ENCODE data around the gene SPEN. TPM values are rescaled to one million over a fixed set of nuclear protein-coding genes. Genes with fewer than 3 reads are reported as not detected.

The SPEN gene
- total RNA-seq, 1 donor from 2014 or later = 22.0 TPM

- DNase-seq = peak; percentile 85
These were observed 90.2 kb downstream of the SPEN start for GRCh38 chr1:15937706-15938168.

GRCh38 chr1:15938628-15939161, 91.2 kb downstream of the SPEN start:
- DNase-seq = no peak

GRCh38 chr1:15939181-15940109, 91.9 kb downstream of the SPEN start:
- DNase-seq = peak; percentile 66

DNA sequence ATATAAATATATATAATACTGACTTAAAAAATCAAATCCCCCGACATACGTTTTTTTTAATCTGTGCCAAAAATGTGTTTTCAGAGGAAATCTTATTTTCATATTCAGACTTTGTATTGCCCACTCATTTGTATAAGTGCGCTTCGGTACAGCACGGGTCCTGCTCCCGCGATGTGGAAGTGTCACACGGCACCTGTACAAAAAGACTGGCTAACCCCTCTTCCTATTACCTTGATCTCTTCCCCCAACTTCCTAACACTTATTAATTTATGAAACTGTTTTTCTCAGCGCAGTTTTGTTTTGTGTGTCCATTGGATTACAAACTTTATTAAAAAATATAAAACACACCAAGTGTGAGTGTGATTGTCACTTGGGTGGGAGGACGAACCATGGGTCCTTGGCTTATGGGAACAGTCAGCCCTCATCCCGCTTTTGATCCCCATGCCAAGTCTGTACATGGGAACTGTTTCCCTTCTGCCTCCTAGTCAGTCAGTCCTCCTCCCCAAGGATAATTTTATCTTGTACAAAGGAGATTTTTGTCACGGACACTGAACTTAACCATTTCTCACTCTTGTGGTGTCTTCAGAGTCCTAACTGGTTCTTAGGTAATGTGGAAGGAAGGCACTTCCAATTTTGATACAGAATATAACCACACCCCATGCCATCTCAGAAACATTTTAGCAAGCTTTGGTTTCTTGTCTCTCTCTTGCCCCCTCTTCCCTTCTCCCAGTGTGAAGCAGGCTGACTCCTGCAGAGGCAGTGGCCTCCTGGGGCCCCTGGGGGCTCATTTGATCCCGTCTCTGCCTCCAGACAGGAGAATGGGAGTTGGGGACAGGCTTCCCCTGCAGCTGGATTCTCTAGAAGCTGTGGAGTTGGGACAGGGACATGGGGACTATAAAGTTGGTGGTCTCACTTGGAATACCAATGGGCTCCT, 92.9 kb downstream of the SPEN start:
- no peak for DNase-seq

DNA sequence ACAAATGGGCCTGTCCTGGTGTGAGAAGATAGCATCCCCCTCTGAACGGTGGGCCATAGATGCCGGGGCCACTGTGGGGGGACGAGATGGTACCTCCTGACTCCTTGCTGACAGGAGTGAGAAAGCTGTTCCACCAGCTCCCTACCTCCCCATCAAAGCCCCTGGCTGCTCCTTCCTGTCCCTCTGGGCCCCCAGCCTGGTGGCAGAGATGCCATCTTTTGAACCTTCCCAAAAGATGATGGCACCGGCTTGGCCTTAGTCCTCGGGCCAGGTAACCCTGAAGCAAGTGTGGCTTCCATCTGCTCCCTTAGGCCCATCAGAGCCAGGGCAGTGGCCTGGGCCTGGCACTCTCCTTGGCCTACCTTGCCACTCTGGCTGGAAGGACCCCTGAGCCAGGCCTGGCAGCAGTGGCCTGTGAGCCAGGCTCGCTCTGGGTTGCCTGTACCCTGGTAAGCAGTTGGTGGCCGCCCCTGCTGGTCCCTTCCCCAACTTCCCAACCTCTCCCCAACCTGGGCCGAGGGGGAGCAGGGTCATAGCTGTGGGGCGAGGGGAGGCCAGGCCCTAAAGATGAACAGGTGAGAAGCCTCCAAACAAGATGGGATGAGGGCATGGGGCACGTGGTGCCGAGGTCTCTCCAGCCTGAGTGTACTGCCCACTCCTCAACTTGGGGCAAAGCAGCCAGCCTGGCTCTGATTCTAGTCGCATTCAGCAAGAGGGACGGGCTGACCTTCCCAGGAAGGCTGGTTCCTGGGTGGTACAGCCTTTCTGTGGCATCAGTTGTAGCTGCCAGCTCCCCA, 93.7 kb downstream of the SPEN start:
- no peak for DNase-seq

DNA sequence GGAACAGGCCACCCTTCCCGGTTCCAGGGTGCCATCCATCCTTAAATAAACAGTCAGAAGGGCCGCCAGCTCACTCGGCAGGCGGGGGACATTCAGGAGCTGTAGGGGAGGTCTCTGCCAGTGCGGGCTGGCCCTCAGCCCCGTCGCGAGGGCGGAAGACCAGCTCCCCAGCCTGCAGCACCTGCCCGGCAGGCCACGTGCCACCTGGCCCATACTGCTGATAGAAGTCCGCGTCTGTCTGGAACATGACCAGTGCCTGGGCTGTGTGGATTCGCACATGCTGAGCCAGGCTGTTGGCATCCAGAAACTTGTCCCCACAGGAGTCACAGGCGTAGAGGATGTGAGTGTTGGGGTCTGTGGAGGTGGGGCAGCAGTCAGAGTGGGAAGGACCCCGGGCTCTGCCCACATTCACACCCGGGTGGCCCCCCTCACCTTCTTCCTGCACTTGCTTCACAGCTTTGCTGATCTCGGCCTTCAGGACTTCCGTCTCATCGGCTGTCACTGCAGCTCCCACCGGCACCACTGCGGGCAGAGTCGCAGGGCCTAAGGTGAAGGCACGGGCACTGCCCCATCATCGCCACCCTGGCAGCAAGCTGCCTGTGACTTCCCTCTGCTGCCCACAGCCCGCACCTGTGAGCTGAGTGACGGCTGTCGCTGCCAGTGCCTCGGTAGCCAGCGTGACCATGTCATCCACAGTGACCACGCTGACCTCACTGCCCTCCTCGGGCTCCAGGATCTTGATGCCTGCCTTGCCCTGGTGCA, 94.6 kb downstream of the SPEN start:
- DNase-seq = no peak

DNA sequence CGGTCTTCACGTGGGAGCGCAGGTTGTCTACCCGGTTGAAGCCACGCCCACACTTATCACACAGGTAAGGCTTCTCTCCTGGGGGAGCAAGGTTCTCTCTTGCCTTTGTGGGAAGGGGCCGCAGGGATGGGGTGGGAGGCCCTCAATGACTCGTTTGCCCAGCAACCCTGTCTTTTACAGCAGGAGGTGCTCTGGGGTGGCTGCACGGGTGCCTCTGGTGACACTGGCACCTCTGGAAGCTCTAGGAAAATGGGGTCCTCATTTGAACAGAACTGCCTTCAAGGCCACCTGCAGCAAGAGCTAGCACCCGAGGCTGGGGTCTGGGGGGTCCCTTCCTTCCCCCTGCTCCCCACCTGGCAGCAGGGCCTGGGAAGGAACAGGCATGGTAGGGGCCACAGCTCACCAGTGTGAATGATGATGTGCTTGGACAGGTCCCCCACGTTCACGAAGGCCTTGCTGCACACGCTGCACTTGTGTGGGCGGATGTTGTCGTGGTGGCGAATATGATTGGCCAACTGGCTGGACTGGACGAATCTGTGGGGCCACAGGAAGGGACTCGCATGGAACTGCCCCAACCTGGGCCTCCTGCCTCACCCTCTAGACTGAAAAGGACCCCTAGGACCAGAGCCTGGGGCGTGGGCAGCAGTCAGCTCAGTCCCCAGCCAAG, 95.3 kb downstream of the SPEN start:
- no peak for DNase-seq

GRCh38 chr1:15943328-15943991, 96.0 kb downstream of the SPEN start:
- DNase-seq = no peak

DNA sequence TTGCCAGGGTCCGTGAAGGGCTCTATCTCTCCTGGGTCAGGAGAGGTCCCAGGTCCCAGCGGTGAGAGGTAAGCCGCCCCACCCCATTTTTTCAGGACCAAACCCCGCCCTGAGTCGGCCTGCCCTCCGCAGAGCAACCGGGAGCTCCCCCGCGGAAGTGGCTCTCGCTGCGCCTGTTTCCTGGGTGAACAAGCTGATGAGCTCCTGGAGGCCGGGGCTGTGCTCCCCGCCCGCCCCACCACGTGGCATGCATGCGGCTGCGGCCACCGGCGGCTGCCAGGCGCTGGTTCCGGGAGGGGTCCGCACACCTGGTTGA, 96.4 kb downstream of the SPEN start:
- no peak for DNase-seq

- DNase-seq = no peak
These were observed 97.0 kb downstream of the SPEN start for GRCh38 chr1:15944308-15945010.

DNA sequence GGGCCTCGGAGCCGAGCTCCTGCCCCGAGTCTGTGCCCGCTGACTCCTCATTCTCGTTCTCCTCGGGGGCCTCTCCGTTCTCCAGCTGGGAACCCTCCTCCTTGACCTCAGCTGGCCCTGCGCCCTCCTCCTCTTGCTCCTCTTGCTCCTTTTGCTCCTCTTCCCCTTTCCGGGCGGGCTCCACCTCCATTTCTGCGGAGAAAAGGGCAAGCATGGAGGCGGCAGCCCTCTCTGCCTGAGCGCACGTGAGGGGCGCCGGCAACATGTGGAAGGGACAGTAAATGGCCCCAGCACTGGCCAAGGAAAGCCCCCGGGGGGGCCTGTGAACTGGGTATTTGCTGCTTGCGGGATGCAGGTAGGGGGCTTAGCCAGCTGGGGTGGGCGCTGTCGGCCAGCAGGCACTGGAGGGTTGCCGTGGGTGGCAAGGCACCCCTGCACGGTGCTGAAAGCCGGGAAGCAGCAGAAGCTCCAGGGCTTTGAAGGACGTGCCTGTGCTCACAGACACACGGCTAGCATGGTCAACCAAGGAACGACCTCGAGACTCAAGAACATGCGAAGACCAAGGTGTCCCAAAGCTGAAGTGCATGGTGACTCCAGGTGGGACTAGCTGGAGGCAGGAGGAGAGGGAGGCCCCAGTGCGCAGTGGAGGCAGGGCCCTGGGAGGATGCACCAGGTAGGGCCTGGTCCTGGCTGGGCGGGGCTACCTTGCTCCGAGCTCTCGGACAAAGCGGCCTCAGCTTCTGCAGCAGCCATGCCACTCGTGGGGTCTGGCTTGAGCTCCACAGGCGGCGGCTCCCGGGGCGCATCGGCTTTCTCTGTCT, 97.7 kb downstream of the SPEN start:
- no peak for DNase-seq

GRCh38 chr1:15945832-15946448, 98.4 kb downstream of the SPEN start:
- no peak for DNase-seq

DNA sequence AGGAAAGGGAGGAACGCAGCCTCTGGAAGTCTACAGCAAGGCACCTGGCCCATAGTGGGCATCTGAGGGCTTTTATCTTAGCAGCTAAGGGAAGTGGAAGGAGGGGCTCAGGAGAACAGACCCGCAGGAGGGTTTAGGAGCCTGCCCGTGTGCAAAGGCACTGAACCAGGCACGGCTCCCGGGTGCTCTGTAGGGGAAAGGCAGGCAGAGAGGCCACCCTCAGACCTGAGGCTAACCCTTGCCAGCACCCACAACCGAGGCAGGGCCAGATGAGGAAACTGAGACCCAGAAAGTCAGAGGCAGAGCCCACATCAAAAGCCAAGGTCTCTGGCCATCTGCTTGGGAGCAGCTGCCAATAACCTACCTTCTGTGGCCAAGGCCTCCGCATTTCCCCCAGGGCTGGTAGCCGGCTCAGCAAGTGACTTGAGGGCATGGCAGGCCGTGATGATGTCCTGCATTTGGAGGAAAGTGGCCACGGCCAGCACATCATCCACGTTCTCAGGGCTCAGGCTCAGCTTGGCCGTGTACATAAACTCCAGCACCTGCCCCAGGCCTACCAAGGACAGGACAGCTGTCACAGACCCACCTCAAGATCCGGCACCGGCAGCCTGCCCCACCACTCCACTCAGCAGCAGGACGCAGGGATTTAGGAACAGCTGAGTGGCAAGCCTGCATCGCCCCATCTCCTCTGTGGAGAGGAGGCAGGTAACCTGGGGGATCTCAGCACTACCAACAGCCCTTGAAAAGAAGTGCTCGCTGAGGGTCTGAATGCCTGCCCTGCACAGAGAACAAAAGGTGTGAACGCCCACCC, 99.3 kb downstream of the SPEN start:
- no peak for DNase-seq

DNA sequence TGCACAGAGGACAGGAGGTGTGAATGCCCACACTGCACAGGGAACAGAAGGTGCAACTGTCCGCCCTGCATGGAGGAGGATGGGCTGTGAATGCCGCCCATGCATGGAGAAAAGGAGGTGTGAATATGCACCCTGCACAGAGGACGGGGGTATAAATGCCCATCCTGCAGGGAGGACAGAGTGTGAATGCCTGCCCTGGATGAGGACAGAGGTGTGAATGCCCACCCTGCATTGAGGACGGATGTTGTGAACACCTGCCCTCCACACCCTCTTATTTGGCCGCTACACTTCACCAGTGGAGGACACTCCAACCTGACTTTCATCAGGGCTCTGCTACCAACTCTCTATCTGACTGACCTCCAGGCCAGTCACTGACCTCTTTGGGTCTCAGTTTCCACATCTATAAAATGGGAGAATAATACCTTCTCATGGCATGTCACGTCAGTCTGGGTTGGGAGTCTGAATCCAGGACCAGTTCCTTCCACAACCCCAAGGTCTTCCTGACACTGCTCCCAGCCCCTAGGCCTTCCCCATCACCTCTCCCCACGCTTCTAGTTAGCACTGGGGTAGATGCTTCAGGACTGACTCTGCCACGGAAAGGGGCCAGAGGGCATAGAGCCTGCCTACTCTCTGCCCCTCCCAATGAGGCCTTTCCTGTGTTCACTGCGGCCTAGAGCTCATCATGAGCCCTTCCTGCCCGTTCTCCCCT, 100.0 kb downstream of the SPEN start:
- no peak for DNase-seq

DNA sequence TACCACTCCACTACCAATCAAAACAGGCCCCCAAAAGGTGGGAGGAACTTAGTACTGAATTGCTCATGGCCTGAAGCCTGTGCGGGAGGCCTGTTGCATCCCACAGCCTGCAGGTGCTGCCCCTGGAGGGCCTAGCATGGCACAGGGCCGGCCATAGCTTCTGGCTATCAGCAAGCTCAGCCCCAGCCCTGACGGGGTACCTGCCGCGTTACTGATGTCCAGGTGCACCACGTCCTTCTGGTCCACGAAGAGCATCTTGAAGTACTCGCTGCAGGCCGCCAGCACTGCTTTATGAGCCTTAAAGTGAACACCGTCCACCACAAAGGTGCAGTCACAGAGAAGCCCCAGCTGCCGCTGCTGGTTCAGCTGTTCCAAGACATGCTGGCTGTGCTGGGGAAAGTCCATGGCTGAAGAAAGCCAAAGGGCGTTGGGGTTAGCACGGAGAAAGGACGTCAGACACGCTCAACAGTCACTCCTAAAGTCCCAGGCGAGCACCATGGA, 100.6 kb downstream of the SPEN start:
- no peak for DNase-seq

DNA sequence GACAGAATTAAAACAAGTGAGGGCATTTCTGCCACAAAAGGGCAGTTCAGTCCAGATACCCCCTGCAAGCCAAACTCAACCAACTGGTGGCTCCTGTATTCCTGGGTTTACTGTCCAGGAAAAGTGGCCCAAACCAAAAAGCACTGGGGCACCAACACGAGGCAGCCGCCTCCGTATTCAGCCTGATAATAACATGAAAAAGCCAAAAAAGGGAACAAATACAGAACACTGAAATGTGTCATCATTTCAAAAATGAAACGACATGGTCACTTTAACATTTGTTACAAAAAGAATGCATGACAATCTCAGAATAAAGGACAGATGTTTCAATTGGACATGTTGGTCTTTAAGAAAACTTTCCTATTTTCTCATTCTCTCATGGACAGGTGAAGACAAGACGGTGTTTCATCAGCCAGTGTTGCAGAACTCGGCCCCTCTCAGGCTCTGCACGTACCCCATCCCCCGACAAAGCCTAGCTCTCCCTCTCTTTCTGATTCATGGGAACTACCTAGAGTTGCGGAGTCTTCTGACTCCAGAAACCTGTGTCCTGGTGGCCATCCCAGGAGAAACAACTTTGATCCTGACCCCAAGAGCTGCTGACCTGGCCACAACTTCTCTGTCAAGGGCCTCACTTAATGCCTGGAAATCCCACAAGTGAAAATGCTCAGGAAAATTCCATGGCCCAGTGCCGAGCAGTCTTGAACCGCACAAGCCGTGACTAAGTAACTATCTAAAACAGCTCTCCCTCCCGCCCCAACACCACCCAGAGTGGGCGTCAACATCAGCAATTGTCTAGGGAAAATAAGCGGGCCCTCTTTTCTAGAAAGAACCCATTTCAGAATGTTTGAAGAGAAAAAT, 101.3 kb downstream of the SPEN start:
- peak; percentile 83 for DNase-seq
